ENCODE data around the gene CTXN1.

The CTXN1 gene

GRCh38 chr19:7908742-7909461, 17.0 kb downstream of the CTXN1 start:
- DNase-seq = no peak
- in situ Hi-C loops (cut with HindIII; ENCODE audit: low pct_ligation_motif_present, low pct_unique_long_range_greater_than_20kb, low sequenced_read_pairs) = no loop called here

GRCh38 chr19:7908078-7908699, 17.7 kb downstream of the CTXN1 start:
- no peak for DNase-seq
- in situ Hi-C loops (cut with HindIII; ENCODE audit: low pct_ligation_motif_present, low pct_unique_long_range_greater_than_20kb, low sequenced_read_pairs) = no loop called here

- DNase-seq = no peak
- in situ Hi-C loops (cut with HindIII; ENCODE audit: low pct_ligation_motif_present, low pct_unique_long_range_greater_than_20kb, low sequenced_read_pairs) = no loop called here
These were observed 18.4 kb downstream of the CTXN1 start for GRCh38 chr19:7907544-7907943.

- no peak for DNase-seq
- in situ Hi-C loops (cut with HindIII; ENCODE audit: low pct_ligation_motif_present, low pct_unique_long_range_greater_than_20kb, low sequenced_read_pairs) = no loop called here
These were observed 18.8 kb downstream of the CTXN1 start for GRCh38 chr19:7907122-7907521.

- no peak for DNase-seq
- in situ Hi-C loops (cut with HindIII; ENCODE audit: low pct_ligation_motif_present, low pct_unique_long_range_greater_than_20kb, low sequenced_read_pairs) = no loop called here
These were observed 20.1 kb downstream of the CTXN1 start for GRCh38 chr19:7905859-7906258.

GRCh38 chr19:7905268-7905667, 20.7 kb downstream of the CTXN1 start:
- no peak for DNase-seq
- in situ Hi-C loops (cut with HindIII; ENCODE audit: low pct_ligation_motif_present, low pct_unique_long_range_greater_than_20kb, low sequenced_read_pairs) = no loop called here

- no peak for DNase-seq
- in situ Hi-C loops (cut with HindIII; ENCODE audit: low pct_ligation_motif_present, low pct_unique_long_range_greater_than_20kb, low sequenced_read_pairs) = no loop called here
These were observed 21.6 kb downstream of the CTXN1 start for GRCh38 chr19:7904074-7905020.

GRCh38 chr19:7903244-7904073, 22.5 kb downstream of the CTXN1 start, which contains the start of gene MAP2K7:
TSS of gene MAP2K7 (plus strand) at chr19:7903877. CDS start at chr19:7903945, 68 bp downstream.
- DNase-seq = peak; percentile 97
- in situ Hi-C loops (cut with HindIII; ENCODE audit: low pct_ligation_motif_present, low pct_unique_long_range_greater_than_20kb, low sequenced_read_pairs) = no loop called here

- no peak for DNase-seq
- in situ Hi-C loops (cut with HindIII; ENCODE audit: low pct_ligation_motif_present, low pct_unique_long_range_greater_than_20kb, low sequenced_read_pairs) = no loop called here
These were observed 23.1 kb downstream of the CTXN1 start for GRCh38 chr19:7902796-7903243.

- in situ Hi-C loops (cut with HindIII; ENCODE audit: low pct_ligation_motif_present, low pct_unique_long_range_greater_than_20kb, low sequenced_read_pairs) = no loop called here
- DNase-seq = no peak
These were observed 24.6 kb downstream of the CTXN1 start for GRCh38 chr19:7901337-7901736.

GRCh38 chr19:7900931-7901330, 25.0 kb downstream of the CTXN1 start:
- no peak for DNase-seq
- in situ Hi-C loops (cut with HindIII; ENCODE audit: low pct_ligation_motif_present, low pct_unique_long_range_greater_than_20kb, low sequenced_read_pairs) = no loop called here

GRCh38 chr19:7900401-7900870, 25.5 kb downstream of the CTXN1 start:
- no peak for DNase-seq
- in situ Hi-C loops (cut with HindIII; ENCODE audit: low pct_ligation_motif_present, low pct_unique_long_range_greater_than_20kb, low sequenced_read_pairs) = no loop called here

GRCh38 chr19:7899751-7900378, 26.1 kb downstream of the CTXN1 start:
- in situ Hi-C loops (cut with HindIII; ENCODE audit: low pct_ligation_motif_present, low pct_unique_long_range_greater_than_20kb, low sequenced_read_pairs) = no loop called here
- DNase-seq = no peak

- no peak for DNase-seq
- in situ Hi-C loops (cut with HindIII; ENCODE audit: low pct_ligation_motif_present, low pct_unique_long_range_greater_than_20kb, low sequenced_read_pairs) = no loop called here
These were observed 27.0 kb downstream of the CTXN1 start for GRCh38 chr19:7898967-7899366.

GRCh38 chr19:7897292-7897691, 28.6 kb downstream of the CTXN1 start:
- no peak for DNase-seq
- in situ Hi-C loops (cut with HindIII; ENCODE audit: low pct_ligation_motif_present, low pct_unique_long_range_greater_than_20kb, low sequenced_read_pairs) = no loop called here

- in situ Hi-C loops (cut with HindIII; ENCODE audit: low pct_ligation_motif_present, low pct_unique_long_range_greater_than_20kb, low sequenced_read_pairs) = no loop called here
- DNase-seq = no peak
These were observed 30.4 kb downstream of the CTXN1 start for GRCh38 chr19:7895565-7895964.

- no peak for DNase-seq
- in situ Hi-C loops (cut with HindIII; ENCODE audit: low pct_ligation_motif_present, low pct_unique_long_range_greater_than_20kb, low sequenced_read_pairs) = no loop called here
These were observed 31.2 kb downstream of the CTXN1 start for GRCh38 chr19:7894612-7895309.
